A549 (cell line): ENCODE measurements around the gene USH1C.

Source experiments
- BHLHE40 ChIP-seq: IDR thresholded peaks from 2 replicates; pipeline ENCODE4 v1.6.1; 2012; ENCODE audit warnings: low read depth, low read length, inconsistent platforms
- CEBPB ChIP-seq, 2 experiments: fragments of >200 bp in 1 of 2; sonication (Bioruptor Twin) in 1 of 2; formaldehyde crosslinking in 1 of 2; IDR thresholded peaks; 2 replicates each; pipeline ENCODE4 v1.6.1; 2012 to 2016
- CHD2 ChIP-seq: fragments of 150-350 bp; IDR thresholded peaks from 2 replicates; pipeline ENCODE4 v1.6.1; 2014; ENCODE audit warnings: low read length; ENCODE audit not compliant: partially characterized antibody
- FOSL2 ChIP-seq, 2 experiments: fragments of 450-650 bp in 1 of 2; fragments of >200 bp in 1 of 2; sonication (Bioruptor Twin) in 1 of 2; formaldehyde crosslinking; IDR thresholded peaks; 2 replicates each; pipeline versions ENCODE4 v1.5.0 to v1.6.1; 2016 to 2020; ENCODE audit warnings: mild to moderate bottlenecking in 1 of 2, moderate library complexity in 1 of 2
- HEYL ChIP-seq: fragments of 250-450 bp; sonication (Bioruptor Pico); IDR thresholded peaks from 2 replicates; pipeline ENCODE4 v1.8.0; 2021; ENCODE audit warnings: mild to moderate bottlenecking, moderate library complexity
- MAZ ChIP-seq: fragments of 150-350 bp; IDR thresholded peaks from 2 replicates; pipeline ENCODE4 v1.6.1; 2014; ENCODE audit warnings: antibody characterized with exemption, low read depth, low read length, borderline replicate concordance
- NPAS2 ChIP-seq: fragments of 250-450 bp; sonication (Bioruptor Pico); IDR thresholded peaks from 2 replicates; pipeline ENCODE4 v1.8.0; 2022; ENCODE audit warnings: mild to moderate bottlenecking, moderate library complexity, borderline replicate concordance
- PHF8 ChIP-seq: fragments of 200-600 bp; sonication (generic); IDR thresholded peaks from 2 replicates; pipeline ENCODE4 v1.6.1; 2016; ENCODE audit warnings: low read depth, mild to moderate bottlenecking, antibody characterized with exemption, moderate library complexity, borderline replicate concordance
- POLR2A ChIP-seq: IDR thresholded peaks from 2 replicates; pipeline ENCODE4 v1.6.1; 2012; ENCODE audit warnings: mild to moderate bottlenecking, low read length
- ZSCAN20 ChIP-seq: fragments of 250-450 bp; sonication (Bioruptor Pico); IDR thresholded peaks from 2 replicates; pipeline ENCODE4 v1.8.0; 2022; ENCODE audit warnings: mild to moderate bottlenecking, moderate library complexity
- TF ChIP-seq, protein P1 (sequence below): fragments of 250-450 bp; sonication (Bioruptor Pico); IDR thresholded peaks from 2 replicates; pipeline ENCODE4 v1.5.0; 2021; ENCODE audit warnings: mild to moderate bottlenecking, moderate library complexity, borderline replicate concordance
- TF ChIP-seq, protein P2 (sequence below): IDR thresholded peaks from 2 replicates; pipeline ENCODE4 v1.6.1; 2012
- TF ChIP-seq, protein P3 (sequence below): fragments of >200 bp; sonication (Bioruptor Twin); formaldehyde crosslinking; IDR thresholded peaks from 3 replicates; pipeline ENCODE4 v1.5.1; 2016
- TF ChIP-seq, protein P4 (sequence below): fragments of 150-350 bp; IDR thresholded peaks from 2 replicates; pipeline ENCODE4 v1.6.1; 2014; ENCODE audit warnings: low read depth, mild to moderate bottlenecking, low read length

DNA sequence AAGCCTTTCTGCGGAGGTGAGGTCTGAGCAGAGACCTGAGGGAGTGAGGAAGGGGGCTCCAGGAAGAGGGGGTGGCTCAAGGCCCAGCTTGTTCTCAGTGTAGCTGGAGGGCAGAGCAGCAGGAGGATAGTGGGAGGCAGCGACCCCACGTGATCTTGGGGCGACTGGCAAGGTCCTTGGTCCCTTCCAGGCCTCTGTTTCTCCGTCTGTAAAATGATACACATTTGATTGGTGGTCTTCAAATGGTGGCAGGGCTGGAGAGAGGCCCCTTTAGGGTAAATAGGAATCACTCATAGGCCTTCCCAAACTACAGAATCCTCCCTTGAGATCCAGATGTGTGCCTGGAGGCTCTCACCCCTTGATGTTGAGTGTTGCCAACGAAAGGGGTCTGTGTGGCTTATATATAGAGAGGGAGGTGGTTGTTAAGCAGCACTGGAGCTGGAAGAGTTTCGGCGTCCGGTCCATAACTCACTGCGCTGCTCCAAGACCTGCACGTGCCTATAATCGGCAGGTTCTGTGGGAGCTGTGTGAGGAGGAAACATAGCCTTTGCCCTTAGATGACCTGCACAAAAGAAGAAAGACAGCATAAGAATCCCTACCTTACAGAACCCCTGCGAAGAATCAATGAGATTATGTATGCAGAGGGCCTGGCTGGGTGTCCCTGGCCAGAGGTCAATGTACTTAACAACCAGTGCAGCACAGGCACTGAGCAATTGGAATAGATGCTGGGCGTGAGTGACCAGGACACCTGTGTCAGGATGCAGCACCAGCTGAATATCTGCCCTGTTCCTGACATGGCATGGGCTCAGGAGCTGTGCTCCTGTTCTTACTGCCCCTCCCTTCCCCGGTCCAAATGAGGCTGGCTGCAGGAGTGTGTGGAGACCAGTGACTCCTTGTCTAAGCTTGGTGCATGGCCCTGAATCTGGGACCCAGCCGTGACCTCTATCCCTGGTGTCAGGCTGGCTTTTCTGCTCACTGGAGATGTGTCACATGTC is 31.5 kb upstream of the USH1C start:
- TF ChIP-seq, protein P1, sequence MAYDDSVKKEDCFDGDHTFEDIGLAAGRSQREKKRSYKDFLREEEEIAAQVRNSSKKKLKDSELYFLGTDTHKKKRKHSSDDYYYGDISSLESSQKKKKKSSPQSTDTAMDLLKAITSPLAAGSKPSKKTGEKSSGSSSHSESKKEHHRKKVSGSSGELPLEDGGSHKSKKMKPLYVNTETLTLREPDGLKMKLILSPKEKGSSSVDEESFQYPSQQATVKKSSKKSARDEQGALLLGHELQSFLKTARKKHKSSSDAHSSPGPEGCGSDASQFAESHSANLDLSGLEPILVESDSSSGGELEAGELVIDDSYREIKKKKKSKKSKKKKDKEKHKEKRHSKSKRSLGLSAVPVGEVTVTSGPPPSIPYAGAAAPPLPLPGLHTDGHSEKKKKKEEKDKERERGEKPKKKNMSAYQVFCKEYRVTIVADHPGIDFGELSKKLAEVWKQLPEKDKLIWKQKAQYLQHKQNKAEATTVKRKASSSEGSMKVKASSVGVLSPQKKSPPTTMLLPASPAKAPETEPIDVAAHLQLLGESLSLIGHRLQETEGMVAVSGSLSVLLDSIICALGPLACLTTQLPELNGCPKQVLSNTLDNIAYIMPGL: no peak
- TF ChIP-seq PHF8 (no peak), CEBPB (IDR thresholded peaks at IDR 0.05) (no peak), CHD2 (no peak), POLR2A (no peak), NPAS2 (no peak), HEYL (no peak), FOSL2 (IDR thresholded peaks at IDR 0.05) (no peak), FOSL2 (CRISPR knock-in tag; IDR thresholded peaks at IDR 0.05) (no peak), MAZ (no peak), BHLHE40 (no peak), ZSCAN20 (CRISPR knock-in tag) (no peak)
- TF ChIP-seq, protein P2, sequence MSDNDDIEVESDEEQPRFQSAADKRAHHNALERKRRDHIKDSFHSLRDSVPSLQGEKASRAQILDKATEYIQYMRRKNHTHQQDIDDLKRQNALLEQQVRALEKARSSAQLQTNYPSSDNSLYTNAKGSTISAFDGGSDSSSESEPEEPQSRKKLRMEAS: no peak
- TF ChIP-seq, protein P3, sequence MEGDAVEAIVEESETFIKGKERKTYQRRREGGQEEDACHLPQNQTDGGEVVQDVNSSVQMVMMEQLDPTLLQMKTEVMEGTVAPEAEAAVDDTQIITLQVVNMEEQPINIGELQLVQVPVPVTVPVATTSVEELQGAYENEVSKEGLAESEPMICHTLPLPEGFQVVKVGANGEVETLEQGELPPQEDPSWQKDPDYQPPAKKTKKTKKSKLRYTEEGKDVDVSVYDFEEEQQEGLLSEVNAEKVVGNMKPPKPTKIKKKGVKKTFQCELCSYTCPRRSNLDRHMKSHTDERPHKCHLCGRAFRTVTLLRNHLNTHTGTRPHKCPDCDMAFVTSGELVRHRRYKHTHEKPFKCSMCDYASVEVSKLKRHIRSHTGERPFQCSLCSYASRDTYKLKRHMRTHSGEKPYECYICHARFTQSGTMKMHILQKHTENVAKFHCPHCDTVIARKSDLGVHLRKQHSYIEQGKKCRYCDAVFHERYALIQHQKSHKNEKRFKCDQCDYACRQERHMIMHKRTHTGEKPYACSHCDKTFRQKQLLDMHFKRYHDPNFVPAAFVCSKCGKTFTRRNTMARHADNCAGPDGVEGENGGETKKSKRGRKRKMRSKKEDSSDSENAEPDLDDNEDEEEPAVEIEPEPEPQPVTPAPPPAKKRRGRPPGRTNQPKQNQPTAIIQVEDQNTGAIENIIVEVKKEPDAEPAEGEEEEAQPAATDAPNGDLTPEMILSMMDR: no peak
- TF ChIP-seq, protein P4, sequence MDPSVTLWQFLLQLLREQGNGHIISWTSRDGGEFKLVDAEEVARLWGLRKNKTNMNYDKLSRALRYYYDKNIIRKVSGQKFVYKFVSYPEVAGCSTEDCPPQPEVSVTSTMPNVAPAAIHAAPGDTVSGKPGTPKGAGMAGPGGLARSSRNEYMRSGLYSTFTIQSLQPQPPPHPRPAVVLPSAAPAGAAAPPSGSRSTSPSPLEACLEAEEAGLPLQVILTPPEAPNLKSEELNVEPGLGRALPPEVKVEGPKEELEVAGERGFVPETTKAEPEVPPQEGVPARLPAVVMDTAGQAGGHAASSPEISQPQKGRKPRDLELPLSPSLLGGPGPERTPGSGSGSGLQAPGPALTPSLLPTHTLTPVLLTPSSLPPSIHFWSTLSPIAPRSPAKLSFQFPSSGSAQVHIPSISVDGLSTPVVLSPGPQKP: no peak
